COR-L47 (cell line): Measurements from ENCODE around the gene EEPD1.
"Not testable (repeated sequence)": the region's sequence is repeated elsewhere in the genome, so short reads cannot be mapped to it uniquely, and the experiment has no call there.

Experiments
- DNase-seq: peaks from one replicate; lab custom pipeline; 2025; lab: John Stamatoyannopoulos, UW

The EEPD1 gene

DNA sequence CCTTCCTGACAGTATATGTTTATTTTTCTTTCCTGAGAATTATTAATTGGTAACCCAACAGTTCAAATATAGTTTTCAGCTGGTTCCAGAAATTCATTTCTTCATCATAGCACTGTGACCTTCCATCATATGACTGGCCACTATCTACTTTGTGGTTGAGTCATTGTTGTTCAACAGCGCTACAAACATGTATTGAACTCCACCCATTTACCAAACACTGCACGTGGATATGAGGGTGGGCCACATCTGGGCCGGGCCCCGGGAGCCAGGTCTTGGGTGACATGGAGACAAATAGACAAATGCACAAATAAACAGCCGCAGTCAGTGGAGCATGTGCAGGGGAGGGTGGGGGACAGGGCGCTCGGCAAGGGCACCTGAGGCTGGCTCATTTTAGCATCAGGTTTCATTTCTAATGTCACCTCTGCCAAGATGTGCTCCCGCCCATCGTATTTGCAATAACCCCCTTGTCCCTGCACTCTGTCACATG, 24.0 kb upstream of the EEPD1 start:
- DNase-seq = peak; percentile 44

GRCh38 chr7:36130236-36130945, 22.7 kb upstream of the EEPD1 start:
- no peak for DNase-seq

DNA sequence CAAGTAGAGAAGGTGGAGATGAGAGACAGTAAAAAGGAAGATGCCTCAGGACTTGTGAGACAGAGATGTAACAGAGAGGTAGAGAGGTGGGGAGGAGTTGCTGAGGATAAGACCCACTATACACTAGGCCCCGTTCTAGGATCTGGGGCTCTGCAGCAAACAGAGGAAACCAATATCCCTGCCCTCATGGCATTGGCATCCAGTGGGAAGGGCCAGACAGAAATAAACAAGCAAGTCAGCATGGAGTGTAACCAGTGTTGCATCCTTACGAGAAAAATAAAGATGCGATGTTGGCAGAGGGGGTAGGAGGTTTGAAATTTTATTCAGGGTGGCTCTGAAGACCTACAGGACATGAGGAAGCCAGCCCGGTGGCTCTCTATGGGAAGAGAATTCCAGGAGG, 22.0 kb upstream of the EEPD1 start:
- no peak for DNase-seq

DNA sequence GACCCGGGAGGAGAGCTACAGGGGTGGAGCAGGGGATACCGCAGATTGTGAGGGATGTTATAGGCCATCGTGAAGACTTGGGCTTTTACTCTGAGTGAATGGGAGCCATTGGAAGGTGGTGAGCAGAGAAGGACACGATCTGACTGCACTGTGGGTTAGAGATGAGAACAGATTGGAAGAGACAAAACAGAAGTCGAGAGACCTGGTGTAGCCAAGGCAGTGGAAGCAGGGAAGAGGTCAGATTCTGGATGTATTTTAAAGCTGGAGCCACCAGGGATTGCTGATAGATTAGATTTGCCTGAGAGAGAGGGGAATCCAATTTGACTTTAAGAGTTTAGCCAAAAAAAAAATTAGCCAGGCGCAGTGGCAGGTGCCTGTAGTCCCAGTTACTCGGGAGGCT, 21.6 kb upstream of the EEPD1 start:
- DNase-seq = no peak

GRCh38 chr7:36132012-36132411, 21.0 kb upstream of the EEPD1 start:
- peak; percentile 6 for DNase-seq

DNA sequence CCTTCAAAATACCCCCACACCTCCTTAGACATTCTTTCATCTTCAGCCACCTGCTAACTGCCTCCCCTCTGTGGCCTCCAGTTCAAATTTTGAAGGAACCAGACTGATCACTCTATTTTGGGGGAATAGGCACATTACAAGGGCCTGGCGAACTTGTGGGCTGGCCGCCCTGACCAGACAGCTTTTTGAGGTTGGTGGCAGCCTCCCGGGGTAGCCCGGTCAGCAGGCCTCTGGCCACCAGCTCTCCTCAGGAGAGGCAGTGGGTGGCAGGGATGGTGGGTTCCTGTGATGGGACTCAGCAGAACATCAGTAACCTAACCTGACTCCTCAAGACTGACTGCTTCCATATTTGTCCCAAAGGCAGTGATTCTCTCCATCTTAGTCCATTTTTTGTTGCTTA, 17.4 kb upstream of the EEPD1 start:
- DNase-seq = no peak

GRCh38 chr7:36137258-36137657, 15.8 kb upstream of the EEPD1 start:
- DNase-seq = no peak

GRCh38 chr7:36137754-36138153, 15.3 kb upstream of the EEPD1 start:
- no peak for DNase-seq

GRCh38 chr7:36138209-36138608, 14.8 kb upstream of the EEPD1 start:
- DNase-seq = no peak

DNA sequence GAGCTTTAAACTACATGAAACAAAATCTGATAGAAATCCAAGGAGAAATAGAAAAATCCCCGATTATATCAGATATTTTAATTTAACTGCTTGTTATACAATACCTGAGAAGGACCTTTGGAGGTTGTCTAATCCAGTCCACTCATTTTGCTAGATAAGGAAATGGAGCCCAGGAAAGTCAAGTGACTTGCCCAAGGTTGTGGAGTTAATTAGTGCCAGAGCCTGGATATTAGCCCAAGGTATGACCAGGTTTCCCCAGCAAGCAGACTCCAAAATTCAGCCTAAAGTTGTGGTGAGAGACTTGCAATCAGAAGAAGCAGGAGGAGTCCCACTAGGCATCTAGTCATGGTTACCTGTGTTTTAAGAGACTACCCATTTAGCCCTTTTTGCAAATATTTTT, 11.7 kb upstream of the EEPD1 start:
- no peak for DNase-seq

GRCh38 chr7:36141850-36142249, 11.2 kb upstream of the EEPD1 start:
- no peak for DNase-seq

DNA sequence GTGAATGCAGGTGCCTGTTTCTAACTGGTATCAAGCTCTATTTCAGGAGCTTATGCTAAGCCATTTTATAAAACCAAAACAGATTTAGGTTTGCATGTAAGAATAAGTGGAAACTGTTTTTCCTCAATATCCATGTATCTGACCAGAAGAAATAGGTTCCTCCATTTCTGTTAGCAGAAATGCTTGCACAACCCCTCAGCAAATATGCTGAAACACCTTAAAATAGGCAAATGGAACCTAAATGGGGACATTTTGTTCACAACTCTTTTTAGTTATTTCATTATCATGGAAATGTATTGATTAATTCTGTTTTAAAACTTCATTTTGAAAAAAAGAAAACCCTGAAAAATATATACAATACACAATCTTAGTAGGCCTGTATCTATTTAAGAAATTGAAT, 8.9 kb upstream of the EEPD1 start:
- no peak for DNase-seq

DNA sequence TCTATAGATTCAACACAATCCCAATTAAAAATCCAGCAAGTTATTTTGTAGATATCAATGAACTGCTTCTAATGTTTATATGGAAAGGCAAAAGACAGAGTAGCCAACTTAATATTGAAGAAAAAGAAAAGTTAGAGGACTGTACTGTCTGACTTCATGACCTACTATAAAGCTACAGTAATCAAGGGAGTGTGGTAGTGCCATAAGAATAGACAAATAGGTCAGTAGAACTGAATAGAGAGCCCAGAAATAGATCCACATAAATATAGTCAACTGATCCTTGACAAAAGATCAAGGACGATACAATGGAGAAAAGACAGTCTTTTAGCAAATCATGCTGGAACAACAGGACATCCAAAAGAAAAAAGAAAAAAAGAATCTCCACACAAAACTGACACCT, 7.4 kb upstream of the EEPD1 start:
- DNase-seq = no peak

DNA sequence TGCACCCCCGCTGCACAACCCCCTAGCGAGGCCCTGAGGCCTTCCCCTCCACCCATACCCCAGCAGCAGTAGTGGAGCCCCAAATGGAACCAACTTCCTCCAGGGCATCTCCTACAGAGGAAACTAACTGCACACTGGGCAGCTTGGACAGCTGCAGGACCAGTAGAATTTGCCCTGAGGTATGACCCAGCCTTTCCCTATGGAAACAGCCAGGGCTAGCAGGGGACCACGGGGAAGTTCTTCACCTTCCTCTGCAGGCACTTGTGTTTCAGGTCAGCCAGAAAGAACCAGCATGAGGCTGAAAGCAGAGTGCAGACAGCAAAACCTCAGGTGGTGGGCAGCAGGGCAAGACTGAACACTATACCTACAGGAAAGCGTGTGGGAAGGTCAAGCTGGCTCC, 5.7 kb upstream of the EEPD1 start:
- DNase-seq = peak; percentile 48

DNA sequence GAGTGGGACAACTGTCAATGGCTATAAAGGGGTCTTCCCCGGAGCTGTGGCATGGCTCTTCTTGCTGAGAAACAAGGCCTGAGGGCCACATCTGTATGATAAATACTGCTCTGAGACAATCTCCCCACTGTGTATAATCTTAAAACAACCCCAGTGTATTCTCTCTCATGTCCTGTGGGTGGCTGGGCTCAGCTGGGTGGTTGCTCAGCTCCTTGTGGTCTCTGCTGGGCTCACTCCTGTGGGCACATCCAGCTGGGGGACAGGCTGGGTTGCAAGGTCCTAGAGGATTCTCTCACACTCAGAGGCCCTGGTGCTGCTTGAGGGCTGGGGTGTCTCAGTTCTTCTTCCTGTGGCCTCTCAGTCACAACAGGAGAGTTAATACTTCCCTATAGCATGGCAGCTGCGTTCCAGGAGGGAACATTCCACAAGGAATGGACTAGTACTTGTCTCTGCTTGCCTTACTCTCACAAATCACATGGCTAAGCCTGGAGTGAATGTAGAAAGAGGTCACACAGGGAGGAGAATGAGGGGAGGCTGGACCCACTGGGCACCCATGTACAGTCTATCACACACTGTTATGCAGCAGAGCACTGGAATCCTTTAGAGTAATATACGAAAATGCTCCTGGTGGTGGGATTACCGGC, 4.5 kb upstream of the EEPD1 start:
- DNase-seq = no peak

- DNase-seq = not testable (repeated sequence)
Measured at GRCh38 chr7:36149240-36149639, 3.8 kb upstream of the EEPD1 start.

DNA sequence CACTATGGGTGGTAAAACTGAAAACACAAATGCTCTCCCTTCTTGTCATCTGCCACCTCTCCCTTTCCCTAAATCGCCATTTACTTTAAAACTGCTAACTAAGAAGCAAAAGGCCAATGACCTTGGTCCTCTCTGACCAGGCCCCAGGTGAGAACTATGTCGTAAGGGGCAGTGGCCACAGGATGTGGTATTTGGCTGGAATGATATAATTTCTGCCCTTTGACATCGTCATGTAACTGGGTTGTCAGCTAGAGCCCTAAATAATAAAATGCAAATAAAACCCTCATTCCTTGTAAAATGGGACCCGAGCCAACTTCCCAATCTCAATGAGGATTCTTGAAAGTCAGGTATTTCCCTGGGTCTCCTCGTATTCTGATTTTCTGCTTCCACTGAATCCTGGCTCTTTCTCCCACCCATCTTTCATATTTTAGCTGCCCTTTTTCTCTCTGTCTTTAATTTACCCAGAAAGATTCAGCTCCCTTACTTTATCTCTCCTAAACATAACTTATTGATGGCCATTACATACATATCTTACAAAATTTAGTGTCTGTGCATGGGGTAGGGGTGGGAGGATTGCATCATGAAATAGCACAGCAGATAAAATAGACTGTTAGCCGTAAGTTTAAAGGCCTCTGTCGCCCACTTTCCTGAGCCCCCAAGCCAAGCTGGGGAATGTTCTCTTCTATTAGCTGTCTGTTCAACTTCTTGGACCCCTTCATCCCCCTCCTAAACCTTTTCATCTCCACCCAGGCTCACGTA, 3.2 kb upstream of the EEPD1 start:
- no peak for DNase-seq

- DNase-seq = no peak
Measured at GRCh38 chr7:36151921-36152755, 916 bp upstream of the EEPD1 start.

- DNase-seq = no peak
Measured at GRCh38 chr7:36153571-36154097, 580 bp downstream of the EEPD1 start.

GRCh38 chr7:36154255-36155212, 1.5 kb downstream of the EEPD1 start:
- DNase-seq = no peak
